ENCODE measurements around the gene SND1.

The SND1 gene

GRCh38 chr7:127905491-127906330, 253.7 kb downstream of the SND1 start:
- DNase-seq (ENCODE audit: low spot score): no peak

GRCh38 chr7:127907110-127908040, 255.4 kb downstream of the SND1 start:
- no peak for DNase-seq (ENCODE audit: low spot score)

- DNase-seq (ENCODE audit: low spot score): no peak
Observed at GRCh38 chr7:127908430-127909258, 256.6 kb downstream of the SND1 start.

- DNase-seq (ENCODE audit: low spot score): no peak
Observed at GRCh38 chr7:127909424-127910152, 257.6 kb downstream of the SND1 start.

- DNase-seq (ENCODE audit: low spot score): no peak
Observed at GRCh38 chr7:127910670-127911069, 258.7 kb downstream of the SND1 start.

- DNase-seq (ENCODE audit: low spot score): no peak
Observed at GRCh38 chr7:127911968-127912511, 260.0 kb downstream of the SND1 start.

GRCh38 chr7:127912901-127913300, 260.9 kb downstream of the SND1 start:
- DNase-seq (ENCODE audit: low spot score): no peak

- DNase-seq (ENCODE audit: low spot score): no peak
Observed at GRCh38 chr7:127913686-127914085, 261.7 kb downstream of the SND1 start.

GRCh38 chr7:127914693-127915092, 262.7 kb downstream of the SND1 start:
- no peak for DNase-seq (ENCODE audit: low spot score)

- DNase-seq (ENCODE audit: low spot score): no peak
Observed at GRCh38 chr7:127916735-127917134, 264.7 kb downstream of the SND1 start.

- no peak for DNase-seq (ENCODE audit: low spot score)
Observed at GRCh38 chr7:127918130-127918529, 266.1 kb downstream of the SND1 start.

GRCh38 chr7:127920787-127921438, 268.9 kb downstream of the SND1 start:
- no peak for DNase-seq (ENCODE audit: low spot score)

- DNase-seq (ENCODE audit: low spot score): no peak
Observed at GRCh38 chr7:127922656-127923055, 270.7 kb downstream of the SND1 start.

- DNase-seq (ENCODE audit: low spot score): no peak
Observed at GRCh38 chr7:127924874-127925273, 272.9 kb downstream of the SND1 start.

GRCh38 chr7:127927348-127927696, 275.3 kb downstream of the SND1 start:
- no peak for DNase-seq (ENCODE audit: low spot score)

GRCh38 chr7:127928222-127928621, 276.2 kb downstream of the SND1 start:
- DNase-seq (ENCODE audit: low spot score): no peak

GRCh38 chr7:127928852-127929251, 276.9 kb downstream of the SND1 start:
- no peak for DNase-seq (ENCODE audit: low spot score)

- DNase-seq (ENCODE audit: low spot score): no peak
Observed at GRCh38 chr7:127930341-127931328, 278.6 kb downstream of the SND1 start.

- DNase-seq (ENCODE audit: low spot score): no peak
Observed at GRCh38 chr7:127932076-127932475, 280.1 kb downstream of the SND1 start.
